Measurements from ENCODE around the gene MBP. TPM values are rescaled to one million over a fixed set of nuclear protein-coding genes. Genes with fewer than 3 reads are reported as not detected.
"Not testable (repeated sequence)": the region's sequence is repeated elsewhere in the genome, so short reads cannot be mapped to it uniquely, and the experiment has no call there.

Gene MBP
- total and polyA plus RNA-seq, 8 donors: 6.3 to 33.5 (median 20.7) TPM

- Histone ChIP-seq H3K27ac (peak overlapping the region in 3 of 4 donors; percentile 24 to 66 (median 58)), H3K36me3 (peaks cover 0 to 9% (median 0%) of the 10 kb centered on the region in 3 donors), H3K9me3 (no peaks in the 10 kb centered on the region), H3K4me3 (peak overlapping the region in 1 of 4 donors; percentile 9), H3K27me3 (no peaks in the 10 kb centered on the region), H3K4me1 (peaks cover 8 to 18% (median 16%) of the 10 kb centered on the region in 3 donors)
- peak; percentile 71 to 80 (median 74) for ATAC-seq
- intact Hi-C loops (cut with DNase I): no loop called here
- WGBS, 2 donors: 13 to 14% methylated on average over 6 of the region's 6 CpGs
- DNase-seq: peak in 4 of 6 donors; percentile 38 to 56 (median 50)
- FAIRE-seq: no peak
- TF ChIP-seq CTCF (IDR thresholded peaks at IDR 0.05): no peak
Observed at GRCh38 chr18:76953156-76953555, 179.4 kb downstream of the MBP start.

- ATAC-seq (peak in 2 of 4 donors; percentile 6 to 29), DNase-seq (no peak), FAIRE-seq (no peak)
- Histone ChIP-seq H3K36me3 (peaks cover 0 to 11% (median 0%) of the 10 kb centered on the region in 3 donors), H3K4me3 (no peak overlapping the region), H3K27me3 (no peaks in the 10 kb centered on the region), H3K9me3 (no peaks in the 10 kb centered on the region), H3K27ac (peak overlapping the region in 2 of 4 donors; percentile 58 to 66), H3K4me1 (peaks cover 8 to 18% (median 16%) of the 10 kb centered on the region in 3 donors)
- intact Hi-C loops (cut with DNase I): no loop called here
- WGBS, 2 donors: 61 to 65% methylated on average over 4 of the region's 4 CpGs
- TF ChIP-seq CTCF (IDR thresholded peaks at IDR 0.05): no peak
Observed at GRCh38 chr18:76952747-76953146, 179.8 kb downstream of the MBP start.

- H3K4me3 ChIP-seq: no peak overlapping the region
- peaks cover 8 to 18% (median 16%) of the 10 kb centered on the region in 3 donors for H3K4me1 ChIP-seq
- ATAC-seq: no peak
- intact Hi-C loops (cut with DNase I): no loop called here
- peaks cover 0 to 9% (median 0%) of the 10 kb centered on the region in 3 donors for H3K36me3 ChIP-seq
- 88 to 91% methylated on average over 12 of the region's 12 CpGs for WGBS, 2 donors
- no peak for DNase-seq
- no peaks in the 10 kb centered on the region for H3K9me3 ChIP-seq
- H3K27ac ChIP-seq: no peak overlapping the region
- no peak for FAIRE-seq
- H3K27me3 ChIP-seq: no peaks in the 10 kb centered on the region
- TF ChIP-seq CTCF (IDR thresholded peaks at IDR 0.05): no peak
Observed at GRCh38 chr18:76951456-76952247, 180.9 kb downstream of the MBP start.

- Histone ChIP-seq H3K36me3 (peaks cover 0 to 6% (median 0%) of the 10 kb centered on the region in 3 donors), H3K4me1 (peaks cover 5 to 11% (median 8%) of the 10 kb centered on the region in 3 donors), H3K27ac (no peak overlapping the region), H3K4me3 (no peak overlapping the region), H3K27me3 (no peaks in the 10 kb centered on the region), H3K9me3 (no peaks in the 10 kb centered on the region)
- TF ChIP-seq CTCF (IDR thresholded peaks at IDR 0.05): no peak
- intact Hi-C loops (cut with DNase I): no loop called here
- DNase-seq: no peak
- FAIRE-seq: no peak
- no peak for ATAC-seq
- WGBS, 2 donors: 91 to 95% methylated on average over 8 of the region's 8 CpGs
Observed at GRCh38 chr18:76948345-76948744, 184.2 kb downstream of the MBP start.

GRCh38 chr18:76944346-76944745 is 188.2 kb downstream of the MBP start:
- intact Hi-C loops (cut with DNase I); H3K36me3 ChIP-seq; H3K27me3 ChIP-seq; H3K4me1 ChIP-seq; FAIRE-seq; DNase-seq; H3K9me3 ChIP-seq; H3K27ac ChIP-seq; H3K4me3 ChIP-seq; ATAC-seq: not testable (repeated sequence)
- WGBS, 2 donors: 91 to 92% methylated on average over 8 of the region's 8 CpGs
